Cerebellar cortex (tissue), 1 donor: ENCODE measurements around the gene FREY1.
A peak's percentile ranks its signal among the peaks of the same experiment; 100 is the strongest.

Experiments used
- DNase-seq: peaks from one replicate; pipeline ENCODE4 v3.0.0-alpha.2; 2015; ENCODE audit warnings: low spot score

The FREY1 gene

GRCh38 chr11:45870706-45871105 lies 36.4 kb downstream of the FREY1 start:
- DNase-seq: no peak

- no peak for DNase-seq
Measured at GRCh38 chr11:45869551-45869950, 37.5 kb downstream of the FREY1 start.

- no peak for DNase-seq
Measured at GRCh38 chr11:45864041-45864440, 43.0 kb downstream of the FREY1 start.

GRCh38 chr11:45860764-45861510 lies 46.1 kb downstream of the FREY1 start:
- DNase-seq: no peak

GRCh38 chr11:45860348-45860747 lies 46.7 kb downstream of the FREY1 start:
- no peak for DNase-seq

GRCh38 chr11:45859661-45860140 lies 47.4 kb downstream of the FREY1 start:
- peak; percentile 52 for DNase-seq

- DNase-seq: no peak
Measured at GRCh38 chr11:45858751-45859398, 48.2 kb downstream of the FREY1 start.

- peak; percentile 80 for DNase-seq
Measured at GRCh38 chr11:45857961-45858474, 49.1 kb downstream of the FREY1 start.
